ENCODE results near the gene CAPZA3. TPM values are rescaled to one million over a fixed set of nuclear protein-coding genes. Genes with fewer than 3 reads are reported as not detected.

CAPZA3 gene
- total RNA-seq, 1 experiment from 2014 or later, result not detected

DNA sequence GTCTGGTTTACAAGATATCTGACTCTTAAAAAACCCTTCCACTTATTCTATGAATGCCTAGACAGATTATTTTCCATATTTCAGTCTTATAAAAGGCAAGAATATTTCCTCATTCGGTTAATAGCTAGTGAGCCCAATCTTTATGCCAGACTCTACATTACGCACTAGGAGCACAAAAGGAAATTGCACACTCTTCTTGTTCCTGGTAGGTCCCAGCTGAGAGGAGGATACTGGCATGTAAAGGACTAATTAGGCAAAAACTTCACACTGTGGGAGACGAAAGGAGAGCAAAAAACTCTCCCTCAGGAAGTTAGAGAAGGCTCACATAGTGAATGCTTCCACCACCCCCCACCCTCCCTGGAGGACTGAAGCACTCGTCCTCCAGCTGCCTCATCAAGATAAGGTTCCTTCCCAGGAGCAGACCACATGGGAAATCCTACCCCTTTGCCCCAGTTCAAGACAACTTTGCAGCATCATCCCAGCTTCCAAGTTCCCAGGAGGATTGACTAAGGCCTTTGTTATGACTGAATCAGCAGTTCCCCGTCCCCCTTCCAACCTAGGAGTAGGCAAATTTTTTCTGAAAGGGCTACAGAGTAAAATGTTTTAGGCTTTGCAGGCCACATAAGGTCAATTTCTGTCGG lies 14.5 kb downstream of the CAPZA3 start:
- ChIA-PET POLR2A (ENCODE audit: unreplicated experiment) (no interaction called here), CTCF (no interaction called here)
- DNase-seq (peak; percentile 43), ATAC-seq (no peak)
- Histone ChIP-seq H3K4me2 (ENCODE audit: low read length) (no peak overlapping the region), H3K4me3 (ENCODE audit: low read length) (no peak overlapping the region), H2AFZ (ENCODE audit: low read length) (no peak overlapping the region), H3K36me3 (ENCODE audit: low read depth, low read length) (no peaks in the 10 kb centered on the region), H3F3A (ENCODE audit: low read length, unreplicated experiment) (no peaks in the 10 kb centered on the region), H4K20me1 (ENCODE audit: low read length) (no peaks in the 10 kb centered on the region), H3K9me3 (ENCODE audit: low read length) (no peaks in the 10 kb centered on the region), H3K27me3 (ENCODE audit: low read length) (no peaks in the 10 kb centered on the region), H3K4me1 (ENCODE audit: insufficient read depth, low read length) (peaks cover 8% of the 10 kb centered on the region; the same call in 1 of the 2 replicates), H3K27ac (ENCODE audit: low read length) (no peak overlapping the region), H3K9me2 (replicated peaks; ENCODE audit: low read length) (no peaks in the 10 kb centered on the region), H3K9ac (ENCODE audit: low read length) (no peak overlapping the region), H3K79me2 (ENCODE audit: low read length) (no peaks in the 10 kb centered on the region)
- TF ChIP-seq EZH2 (IDR thresholded peaks at IDR 0.05; ENCODE audit: low read length, unreplicated experiment), result no peak
- TF ChIP-seq EZH2phosphoT487 (IDR thresholded peaks at IDR 0.05; ENCODE audit: borderline replicate concordance, low read length), result no peak
- TF ChIP-seq, protein P1, sequence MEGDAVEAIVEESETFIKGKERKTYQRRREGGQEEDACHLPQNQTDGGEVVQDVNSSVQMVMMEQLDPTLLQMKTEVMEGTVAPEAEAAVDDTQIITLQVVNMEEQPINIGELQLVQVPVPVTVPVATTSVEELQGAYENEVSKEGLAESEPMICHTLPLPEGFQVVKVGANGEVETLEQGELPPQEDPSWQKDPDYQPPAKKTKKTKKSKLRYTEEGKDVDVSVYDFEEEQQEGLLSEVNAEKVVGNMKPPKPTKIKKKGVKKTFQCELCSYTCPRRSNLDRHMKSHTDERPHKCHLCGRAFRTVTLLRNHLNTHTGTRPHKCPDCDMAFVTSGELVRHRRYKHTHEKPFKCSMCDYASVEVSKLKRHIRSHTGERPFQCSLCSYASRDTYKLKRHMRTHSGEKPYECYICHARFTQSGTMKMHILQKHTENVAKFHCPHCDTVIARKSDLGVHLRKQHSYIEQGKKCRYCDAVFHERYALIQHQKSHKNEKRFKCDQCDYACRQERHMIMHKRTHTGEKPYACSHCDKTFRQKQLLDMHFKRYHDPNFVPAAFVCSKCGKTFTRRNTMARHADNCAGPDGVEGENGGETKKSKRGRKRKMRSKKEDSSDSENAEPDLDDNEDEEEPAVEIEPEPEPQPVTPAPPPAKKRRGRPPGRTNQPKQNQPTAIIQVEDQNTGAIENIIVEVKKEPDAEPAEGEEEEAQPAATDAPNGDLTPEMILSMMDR (conservative IDR thresholded peaks at IDR 0.05; ENCODE audit: low read depth, low read length), result no peak
- BruUV-seq (replicated peaks), result no TSS peak
- intact Hi-C loops (cut with micrococcal nuclease), result no loop called here

DNA sequence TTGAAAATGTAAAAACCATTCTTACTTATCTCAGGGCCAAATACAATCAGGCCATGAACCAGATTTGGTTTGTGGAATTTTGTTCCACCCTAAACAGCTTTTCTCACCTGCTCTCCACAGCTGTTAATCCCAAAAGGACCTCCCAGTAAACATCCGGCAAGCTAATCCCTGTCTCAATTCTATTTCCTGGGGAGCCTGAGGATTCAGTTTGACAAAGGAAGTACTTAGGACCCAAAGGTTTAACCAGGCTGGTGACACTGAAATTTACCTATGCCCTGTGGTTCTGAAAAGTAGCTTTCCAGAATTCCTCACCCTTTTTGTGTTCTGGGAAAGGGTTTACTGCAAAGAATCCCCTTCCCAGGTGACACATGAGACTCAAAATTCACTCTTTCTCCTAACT lies 15.0 kb downstream of the CAPZA3 start:
- Histone ChIP-seq H3K4me2 (ENCODE audit: low read length) (no peak overlapping the region), H3F3A (ENCODE audit: low read length, unreplicated experiment) (no peaks in the 10 kb centered on the region), H3K4me3 (ENCODE audit: low read length) (no peak overlapping the region), H3K9me3 (ENCODE audit: low read length) (no peaks in the 10 kb centered on the region), H3K4me1 (ENCODE audit: insufficient read depth, low read length) (peaks cover 8% of the 10 kb centered on the region; the same call in 1 of the 2 replicates), H2AFZ (ENCODE audit: low read length) (no peak overlapping the region), H3K79me2 (ENCODE audit: low read length) (no peaks in the 10 kb centered on the region), H3K27ac (ENCODE audit: low read length) (no peak overlapping the region), H3K36me3 (ENCODE audit: low read depth, low read length) (no peaks in the 10 kb centered on the region), H3K27me3 (ENCODE audit: low read length) (no peaks in the 10 kb centered on the region), H3K9me2 (replicated peaks; ENCODE audit: low read length) (no peaks in the 10 kb centered on the region), H4K20me1 (ENCODE audit: low read length) (no peaks in the 10 kb centered on the region), H3K9ac (ENCODE audit: low read length) (no peak overlapping the region)
- ATAC-seq (no peak), DNase-seq (no peak)
- BruUV-seq (replicated peaks), result no TSS peak
- ChIA-PET POLR2A (ENCODE audit: unreplicated experiment) (interaction anchor here (0.7 kb wide), 1 partner anchor 16 kb away, joined by 3 read pairs; no protein-coding TSS in a partner anchor), CTCF (no interaction called here)
- intact Hi-C loops (cut with micrococcal nuclease), result no loop called here
- TF ChIP-seq EZH2phosphoT487 (IDR thresholded peaks at IDR 0.05; ENCODE audit: borderline replicate concordance, low read length) (no peak), EZH2 (IDR thresholded peaks at IDR 0.05; ENCODE audit: low read length, unreplicated experiment) (no peak)
- TF ChIP-seq, protein P1 (conservative IDR thresholded peaks at IDR 0.05; ENCODE audit: low read depth, low read length), result no peak

DNA sequence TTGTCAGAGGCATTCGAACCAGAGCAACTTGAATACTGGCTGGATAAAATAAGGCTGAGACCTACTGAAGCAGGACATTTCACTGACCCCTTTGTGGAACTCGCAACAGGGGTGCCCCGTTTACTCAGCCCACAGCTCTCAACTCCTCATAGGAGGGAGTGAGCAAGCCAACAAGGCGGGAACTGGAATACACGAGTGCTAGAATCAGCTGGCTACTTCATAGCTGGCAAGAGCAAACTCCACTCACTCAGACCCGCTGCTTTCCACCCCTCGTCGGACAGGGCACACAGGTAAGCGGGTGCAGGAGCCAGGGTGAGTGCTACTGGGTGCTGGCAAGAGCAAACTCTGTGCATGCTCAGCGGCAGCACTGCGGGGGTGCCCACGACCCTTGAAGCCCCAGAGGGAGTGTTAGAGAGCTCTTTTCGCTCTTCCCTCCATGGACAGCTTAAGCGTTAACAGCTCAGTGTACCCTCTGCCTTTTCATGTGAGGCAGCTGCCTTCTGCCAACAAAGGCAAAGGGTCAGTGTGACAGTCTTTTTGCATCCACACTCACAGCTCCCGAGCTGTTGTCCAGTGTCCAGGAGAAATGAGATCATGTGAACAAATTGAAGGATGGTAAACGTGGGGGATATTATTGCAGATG lies 15.7 kb downstream of the CAPZA3 start:
- TF ChIP-seq EZH2 (IDR thresholded peaks at IDR 0.05; ENCODE audit: low read length, unreplicated experiment) (no peak), EZH2phosphoT487 (IDR thresholded peaks at IDR 0.05; ENCODE audit: borderline replicate concordance, low read length) (no peak)
- TF ChIP-seq, protein P1 (conservative IDR thresholded peaks at IDR 0.05; ENCODE audit: low read depth, low read length), result no peak
- no peak for ATAC-seq

More for the DNA sequence above, 15.7 kb downstream of the CAPZA3 start:
- ChIA-PET POLR2A (ENCODE audit: unreplicated experiment) (interaction anchor here (0.7 kb wide), 1 partner anchor 16 kb away, joined by 3 read pairs; no protein-coding TSS in a partner anchor), CTCF (no interaction called here)
- H3K36me3 ChIP-seq (ENCODE audit: low read depth, low read length), result no peaks in the 10 kb centered on the region
- no peak overlapping the region for H3K9ac ChIP-seq (ENCODE audit: low read length)
- no peaks in the 10 kb centered on the region for H3K9me3 ChIP-seq (ENCODE audit: low read length)
- H3K4me1 ChIP-seq (ENCODE audit: insufficient read depth, low read length), result peaks cover 8% of the 10 kb centered on the region; the same call in 1 of the 2 replicates
- H3K9me2 ChIP-seq (replicated peaks; ENCODE audit: low read length), result no peaks in the 10 kb centered on the region
- H3K27ac ChIP-seq (ENCODE audit: low read length), result no peak overlapping the region
- H2AFZ ChIP-seq (ENCODE audit: low read length), result no peak overlapping the region
- H3F3A ChIP-seq (ENCODE audit: low read length, unreplicated experiment), result no peaks in the 10 kb centered on the region
- DNase-seq, result no peak
- intact Hi-C loops (cut with micrococcal nuclease), result no loop called here
- H3K4me2 ChIP-seq (ENCODE audit: low read length), result no peak overlapping the region
- BruUV-seq (replicated peaks), result no TSS peak
- no peaks in the 10 kb centered on the region for H3K79me2 ChIP-seq (ENCODE audit: low read length)
- H3K27me3 ChIP-seq (ENCODE audit: low read length), result no peaks in the 10 kb centered on the region
- no peaks in the 10 kb centered on the region for H4K20me1 ChIP-seq (ENCODE audit: low read length)
- no peak overlapping the region for H3K4me3 ChIP-seq (ENCODE audit: low read length)

Data from PC-3 (cell line).